GM19452 (cell line): ENCODE results near the gene PAPOLB.

ENCODE experiments used
- ATAC-seq: cut with Tn5 transposase; IDR thresholded peaks from one replicate; pipeline ENCODE4 v1.9.1; 2021; ENCODE audit not compliant: unreplicated experiment

Gene PAPOLB

DNA sequence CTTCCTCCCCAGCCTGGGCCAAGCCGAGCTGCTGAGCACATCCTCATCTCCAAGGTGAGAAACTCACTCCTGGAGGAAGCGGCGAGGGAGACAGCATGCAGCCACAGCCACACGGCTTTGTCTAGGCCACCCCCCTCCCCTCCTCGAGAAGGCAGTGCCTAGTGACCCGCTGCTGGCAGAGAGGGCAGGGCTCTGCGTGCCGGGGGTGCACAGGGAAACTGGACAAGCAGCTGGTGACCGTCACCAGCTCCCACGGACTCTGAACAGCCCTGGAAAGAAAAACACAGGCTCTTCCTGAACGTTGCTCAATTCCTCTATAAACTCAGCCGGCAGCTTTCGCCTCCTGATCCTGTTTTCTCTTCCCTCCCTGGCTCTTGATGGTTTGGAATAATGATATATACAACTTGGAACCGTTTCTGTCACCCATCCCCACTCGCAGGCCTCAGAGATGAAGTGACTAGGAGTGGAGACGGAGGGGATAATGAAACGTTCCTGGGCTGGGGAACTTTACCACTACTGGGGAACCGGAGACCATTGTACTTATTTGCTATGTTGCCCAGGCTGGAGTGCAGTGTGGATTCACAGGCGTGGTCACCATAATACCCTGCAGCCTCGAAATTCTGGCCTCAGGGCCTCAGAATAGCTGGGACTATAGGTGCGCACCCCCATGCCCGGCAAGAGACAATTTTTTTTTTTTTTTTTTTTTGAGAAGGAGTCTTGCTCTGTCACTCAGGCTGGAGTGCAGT, 19.3 kb downstream of the PAPOLB start:
- no peak for ATAC-seq

DNA sequence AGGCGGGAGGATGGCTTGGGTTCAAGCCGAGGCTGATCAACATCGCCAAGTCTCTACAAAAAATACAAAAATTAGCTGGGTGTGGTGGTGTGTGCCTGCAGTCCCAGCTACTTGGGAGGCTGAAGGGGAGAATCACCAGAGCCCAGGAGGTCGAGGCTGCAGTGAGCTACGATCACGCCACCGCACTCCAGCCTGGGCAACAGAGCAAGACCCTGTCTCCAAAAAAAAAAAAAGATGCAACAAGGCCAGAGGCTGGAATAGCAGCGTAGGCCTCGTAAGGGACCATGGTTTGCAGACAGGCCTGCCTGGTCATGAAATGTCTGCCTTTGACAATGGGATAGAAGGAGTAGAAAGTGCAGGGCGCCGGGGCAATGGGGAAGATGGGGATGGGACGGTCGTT, 20.0 kb downstream of the PAPOLB start:
- ATAC-seq = no peak

DNA sequence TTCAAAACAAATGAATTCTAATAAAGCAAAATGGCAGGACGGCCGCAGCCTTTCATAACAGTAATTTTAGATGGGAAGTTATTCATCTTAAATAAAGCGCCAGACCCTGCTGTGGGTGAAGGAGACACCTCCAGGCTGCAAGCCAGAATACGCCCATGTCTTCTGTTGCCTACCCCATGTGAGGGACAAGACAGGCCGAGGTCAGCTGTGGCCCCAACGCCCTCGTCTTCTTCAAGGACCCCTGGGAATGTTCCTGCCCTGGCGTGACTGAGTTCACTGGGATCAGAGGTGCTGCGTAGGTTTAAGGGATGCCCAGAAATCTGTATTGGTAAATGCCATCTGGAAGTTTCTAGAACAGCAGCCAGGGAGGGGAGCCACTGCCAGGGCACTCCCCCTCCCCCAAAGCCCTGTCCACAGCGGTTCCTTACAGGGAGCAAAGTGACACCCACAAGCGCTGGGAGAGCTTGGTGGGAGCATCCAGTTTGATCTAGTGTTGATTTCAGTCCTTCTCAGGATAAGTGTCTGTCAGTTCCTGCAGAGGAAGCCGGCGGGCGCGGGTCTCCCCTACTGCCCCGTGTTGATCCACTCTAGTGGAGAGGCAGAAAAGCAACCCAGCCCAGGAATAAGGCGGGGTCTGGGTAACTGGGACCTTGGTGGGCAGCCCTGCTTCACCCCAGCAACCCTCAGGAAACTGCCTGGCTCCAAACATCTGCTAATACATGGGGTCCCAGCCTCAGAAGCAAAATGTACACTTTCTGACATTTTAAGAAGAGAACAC, 20.6 kb downstream of the PAPOLB start:
- ATAC-seq = no peak

DNA sequence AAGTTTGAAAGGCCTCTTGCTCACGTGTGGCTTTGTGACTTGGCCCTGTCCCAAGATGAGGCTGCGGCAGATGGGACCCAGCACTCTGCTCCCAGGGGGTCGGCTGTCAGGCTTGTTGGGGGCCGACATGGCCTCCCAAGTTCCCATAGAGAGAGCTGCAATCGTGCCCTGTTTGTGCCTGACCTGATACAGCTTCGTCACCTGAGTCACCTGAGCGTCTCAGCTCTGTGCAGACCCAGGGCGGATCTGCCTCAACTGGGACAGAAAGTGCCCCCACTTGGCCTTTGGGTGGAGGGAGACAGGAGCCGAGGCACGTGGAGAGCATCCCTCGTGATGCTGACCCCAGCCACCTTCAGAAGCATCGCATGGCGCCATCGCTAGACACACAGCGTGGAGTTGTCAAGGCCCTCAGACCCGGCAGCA, 21.7 kb downstream of the PAPOLB start:
- no peak for ATAC-seq

DNA sequence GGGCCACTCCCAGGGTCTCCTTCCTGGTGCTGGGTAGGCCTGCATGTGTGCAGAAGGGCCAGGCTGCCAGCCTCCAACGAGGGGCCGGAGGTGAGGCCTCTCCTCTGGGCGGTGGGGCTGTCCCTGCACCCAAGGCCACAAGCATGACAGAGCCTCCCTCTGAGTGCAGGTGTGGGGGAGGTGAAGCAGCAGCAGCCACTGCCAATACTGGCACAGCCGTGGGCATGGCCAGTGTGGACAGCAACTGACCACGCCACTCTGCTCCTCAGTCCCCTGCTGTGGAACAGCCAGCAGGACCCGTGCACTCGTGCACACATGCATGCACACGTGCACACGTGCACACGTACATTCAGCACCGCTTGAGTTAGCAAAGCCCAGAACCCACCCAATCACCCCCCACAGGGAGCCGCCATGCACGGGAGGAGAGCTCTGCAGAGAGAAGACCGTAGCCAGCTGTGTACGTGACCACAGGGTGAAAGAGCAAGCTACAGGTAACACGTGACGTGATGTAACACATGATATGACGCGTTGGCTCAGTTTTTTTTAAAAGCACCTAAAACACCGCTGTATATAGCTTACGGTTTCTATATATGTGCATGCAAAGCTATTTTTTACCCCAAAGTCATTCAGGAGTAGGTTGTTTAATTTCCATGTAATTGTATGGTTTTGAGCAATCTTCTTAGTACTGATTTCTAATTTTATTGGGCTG, 23.1 kb downstream of the PAPOLB start:
- ATAC-seq = no peak

DNA sequence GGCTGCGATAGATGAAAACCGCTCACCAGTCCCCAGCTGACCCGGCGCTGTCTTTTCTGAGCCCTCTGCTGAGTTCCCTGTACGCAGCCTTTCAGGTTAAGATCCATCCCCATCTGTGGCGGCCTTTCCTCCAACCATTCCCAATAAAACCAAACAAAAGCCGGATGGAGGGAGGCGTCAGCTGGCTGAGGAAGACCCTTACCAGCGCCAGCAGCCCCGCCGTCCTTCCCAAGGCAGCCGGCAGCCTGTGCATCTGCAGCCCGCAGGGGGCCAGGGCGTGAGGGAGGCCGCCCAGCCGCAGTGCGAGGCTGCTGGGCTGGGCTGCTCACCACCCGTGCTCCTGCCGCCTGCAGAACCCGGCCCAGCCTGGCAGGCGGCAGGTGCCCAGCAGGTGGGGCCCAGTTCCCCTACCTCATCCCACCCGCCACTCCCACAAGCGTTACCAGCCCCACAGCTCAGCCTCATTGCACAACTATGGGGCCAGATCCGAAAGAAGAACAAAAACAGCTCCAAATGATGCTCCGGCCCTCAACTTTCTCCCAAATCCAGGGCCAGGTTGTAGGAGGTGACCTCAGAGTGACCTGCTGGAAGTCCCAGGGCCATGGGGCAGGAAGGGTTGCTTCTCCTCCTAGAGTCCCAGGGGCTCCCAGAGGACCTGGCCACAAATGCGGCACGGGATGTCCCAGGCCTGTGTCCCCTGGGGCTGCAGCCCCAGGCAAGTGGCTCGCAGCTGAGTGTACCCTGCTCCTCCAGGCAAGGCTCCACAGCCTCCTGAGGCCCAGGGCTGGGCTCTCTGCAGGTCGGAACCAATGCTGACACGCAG, 23.8 kb downstream of the PAPOLB start:
- no peak for ATAC-seq

DNA sequence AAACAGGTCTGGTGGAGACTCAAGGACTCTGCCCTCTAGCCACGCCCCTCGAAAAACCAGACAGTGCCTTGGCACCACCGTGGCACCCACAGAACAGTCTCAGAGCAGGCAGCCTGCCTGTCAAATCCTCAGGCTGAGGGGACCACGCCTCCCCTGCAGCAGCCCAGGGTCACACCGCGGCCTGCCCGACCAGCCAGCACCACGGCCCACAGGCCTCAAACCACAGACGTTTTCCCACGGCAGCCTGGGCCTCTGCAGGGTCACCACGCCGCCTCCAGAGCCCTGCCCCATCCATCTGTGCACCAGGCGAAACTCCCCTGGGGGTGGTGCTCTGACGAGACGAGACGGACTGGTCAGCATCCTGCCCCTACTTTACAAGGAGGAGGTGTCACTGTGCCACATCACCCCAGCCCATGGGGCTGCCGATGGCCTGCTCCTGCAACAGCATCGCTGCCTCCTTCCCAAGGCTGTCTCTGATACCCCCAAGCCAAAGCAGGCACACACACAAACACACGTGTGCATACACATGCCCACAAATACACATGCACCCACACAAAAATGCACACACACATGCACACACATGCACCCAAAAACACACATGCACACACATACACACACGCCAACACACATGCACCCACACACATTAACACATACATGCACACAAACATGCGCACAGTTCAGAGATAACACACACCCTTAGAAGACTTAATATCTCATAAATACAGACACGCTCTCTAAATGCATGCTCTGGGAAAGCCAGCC, 24.6 kb downstream of the PAPOLB start:
- ATAC-seq = no peak

DNA sequence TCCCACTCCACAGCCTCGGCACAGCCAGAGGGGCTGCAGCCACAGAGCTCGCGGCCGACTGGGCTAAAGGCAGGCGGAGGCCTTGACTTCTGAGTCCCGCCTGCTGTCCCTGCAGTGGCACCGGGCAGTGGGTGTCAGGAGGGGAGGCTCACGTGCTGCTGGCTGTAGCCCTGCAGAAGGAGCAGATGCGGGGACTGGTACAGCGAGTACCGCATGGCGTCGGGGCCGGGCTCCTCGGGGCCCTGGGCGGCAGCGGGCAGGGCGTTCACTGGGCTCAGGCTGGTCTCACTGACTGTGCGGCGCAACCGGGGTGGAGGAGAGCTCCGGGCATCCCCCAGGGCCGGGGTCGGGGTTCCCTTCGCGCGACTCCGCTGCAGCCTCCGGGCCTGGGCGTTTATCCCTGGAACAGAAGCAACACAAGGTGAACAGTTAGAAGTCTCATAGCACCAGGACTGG, 25.6 kb downstream of the PAPOLB start:
- ATAC-seq = no peak

DNA sequence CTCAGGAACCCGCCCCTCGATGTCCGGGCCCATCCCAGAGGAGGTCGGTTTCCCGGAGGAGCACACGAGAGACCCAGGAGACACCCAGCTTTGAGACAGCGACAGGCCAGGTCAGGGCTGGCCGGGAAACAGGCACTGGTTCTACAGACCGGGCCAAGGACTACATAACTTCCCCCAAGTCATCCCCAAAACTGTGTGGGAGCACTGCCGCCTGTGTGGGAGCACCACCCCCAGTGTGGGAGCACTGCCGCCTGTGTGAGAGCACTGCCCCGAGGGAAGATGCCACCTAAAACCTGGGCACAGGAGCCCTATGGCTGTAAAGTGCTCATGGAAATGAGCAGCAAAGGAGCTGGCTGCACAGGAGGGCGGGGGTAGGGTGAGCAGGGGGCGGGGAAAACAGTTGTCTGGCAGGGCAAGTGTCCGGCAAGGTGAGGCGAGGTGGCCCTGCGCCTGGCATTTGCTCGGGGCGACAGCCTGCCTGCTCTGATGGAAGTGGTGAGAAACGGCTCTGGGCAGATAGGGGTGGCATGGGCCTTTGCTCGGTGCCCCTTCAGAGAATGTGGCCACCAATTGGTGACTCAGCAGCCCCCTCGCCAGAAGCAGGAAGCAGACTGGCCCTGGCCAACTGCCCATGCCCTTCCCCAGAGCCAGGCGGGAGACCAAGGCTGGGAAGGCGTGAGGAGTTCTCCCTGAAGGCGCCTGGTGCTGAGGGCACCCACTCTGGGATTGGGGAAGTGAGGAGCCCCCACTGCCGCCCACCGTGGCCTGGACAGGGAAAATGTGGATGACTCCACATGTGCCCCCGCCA, 26.2 kb downstream of the PAPOLB start:
- ATAC-seq = no peak

DNA sequence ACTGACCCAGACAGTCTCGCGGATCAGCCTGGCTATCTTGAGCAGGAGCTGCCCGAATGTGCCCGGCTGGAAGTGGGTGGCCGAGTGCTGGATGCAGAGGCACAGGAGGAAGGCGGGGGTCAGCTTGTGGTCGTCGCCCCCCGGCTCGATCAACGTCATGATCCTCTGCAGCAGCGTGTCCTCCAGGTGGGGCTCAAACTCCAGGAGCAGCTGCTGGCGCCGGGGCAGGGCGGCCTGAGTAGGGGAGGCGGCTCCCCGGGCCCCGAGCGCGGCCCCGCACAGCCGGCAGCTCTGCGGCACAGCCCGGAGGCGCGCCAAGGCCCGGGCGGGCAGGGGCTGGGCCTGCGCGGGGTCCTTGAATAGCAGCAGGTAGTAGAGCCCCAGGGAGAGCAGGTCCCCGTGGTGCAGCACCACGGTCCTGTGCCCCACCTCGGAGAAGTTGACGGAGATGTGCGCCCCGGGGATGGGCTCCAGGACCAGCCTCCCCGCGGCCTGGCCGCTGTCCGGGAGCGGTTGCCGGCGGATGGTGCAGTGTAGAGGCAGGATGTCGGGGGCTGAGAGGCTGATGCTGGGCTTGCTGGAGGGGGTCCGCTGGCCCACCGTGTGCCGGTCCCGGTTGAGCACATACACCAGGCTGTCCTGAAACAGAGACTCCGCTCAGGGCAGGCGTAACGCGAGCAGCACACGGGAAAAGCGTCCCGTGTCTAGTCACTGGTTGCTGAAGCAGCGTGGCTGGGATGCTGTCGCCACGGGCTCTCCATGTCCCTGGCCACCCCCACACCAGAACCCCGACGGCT, 27.0 kb downstream of the PAPOLB start:
- ATAC-seq = no peak

DNA sequence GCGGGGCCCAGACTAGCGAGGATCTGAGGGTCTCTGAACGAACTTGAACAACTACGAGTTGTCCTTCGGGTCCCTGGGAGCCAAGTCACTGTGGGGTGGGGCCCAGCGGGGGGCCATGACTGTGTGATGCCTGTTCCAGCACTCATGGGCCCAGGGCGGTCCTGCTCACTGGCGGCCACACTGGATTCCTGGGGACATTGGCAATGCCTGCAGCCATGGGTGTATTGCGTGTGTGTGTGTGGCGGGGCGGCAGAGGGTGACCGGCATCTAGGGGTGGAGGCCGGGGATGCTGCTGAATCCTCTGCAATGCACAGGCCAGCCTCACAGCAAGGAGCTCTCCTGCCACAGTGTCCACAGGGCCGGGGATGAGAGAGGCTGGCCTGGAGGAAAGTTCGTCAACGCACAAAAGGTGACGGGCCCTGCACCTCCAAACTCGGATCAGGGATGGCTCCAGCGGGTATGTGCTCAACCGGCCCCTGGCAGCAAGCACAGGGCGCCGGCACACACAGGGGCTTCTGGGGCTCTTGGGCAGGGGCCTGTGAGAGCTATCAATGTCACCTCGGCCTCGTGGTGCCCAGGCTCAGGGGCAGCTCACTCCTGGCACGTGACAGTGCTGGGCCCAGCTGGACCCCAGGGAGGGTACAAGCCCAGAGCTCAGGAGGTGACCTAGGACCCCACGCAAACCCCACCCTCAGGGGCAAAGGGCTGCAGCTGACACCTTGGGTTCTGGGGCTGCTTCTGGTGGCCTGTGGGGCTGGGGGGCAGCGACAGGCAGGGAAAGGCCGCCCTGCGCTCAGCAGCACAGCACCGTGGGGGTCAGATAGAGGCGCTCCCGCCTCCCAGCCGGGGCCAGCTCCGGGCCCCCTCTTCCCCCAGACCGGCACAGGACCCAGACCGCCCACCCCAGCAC, 27.9 kb downstream of the PAPOLB start:
- no peak for ATAC-seq

DNA sequence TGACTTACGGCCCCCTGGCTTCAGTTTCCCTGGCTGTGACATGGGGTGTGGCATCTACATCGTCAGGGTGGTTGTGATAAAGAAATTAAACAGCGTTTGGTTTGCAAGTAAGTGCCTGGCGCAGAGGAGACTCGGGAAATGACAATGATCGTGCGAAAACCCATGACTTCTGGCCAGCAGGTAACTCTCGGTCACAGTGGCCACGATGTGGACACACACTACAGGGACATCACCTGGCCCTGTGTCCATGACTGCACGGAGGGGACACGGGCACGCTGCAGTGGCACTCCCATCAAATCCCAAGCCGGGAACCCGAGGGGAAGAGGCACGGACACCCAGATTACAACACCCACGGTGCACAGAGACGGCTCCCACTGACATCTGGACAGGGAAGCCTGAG, 28.7 kb downstream of the PAPOLB start:
- ATAC-seq = no peak

DNA sequence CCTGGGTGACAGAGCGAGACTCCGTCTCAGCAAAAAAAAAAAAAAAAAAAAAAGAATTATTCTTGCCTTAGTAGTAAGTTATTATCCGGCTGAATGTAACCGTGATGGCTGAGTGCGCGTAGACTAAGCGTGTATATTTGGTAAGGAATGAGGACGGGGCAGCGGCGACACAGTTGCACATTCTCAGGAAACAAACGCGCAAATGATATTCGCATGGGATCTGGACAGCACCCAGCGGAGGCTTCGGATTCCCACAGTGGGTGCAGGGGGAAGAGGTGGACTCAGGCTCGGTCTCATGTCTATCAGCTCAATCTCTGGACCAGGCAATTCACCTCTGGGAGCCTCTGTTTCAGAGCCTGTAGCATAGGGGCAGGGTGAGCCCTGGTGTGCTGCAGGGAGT, 29.1 kb downstream of the PAPOLB start:
- ATAC-seq = no peak

DNA sequence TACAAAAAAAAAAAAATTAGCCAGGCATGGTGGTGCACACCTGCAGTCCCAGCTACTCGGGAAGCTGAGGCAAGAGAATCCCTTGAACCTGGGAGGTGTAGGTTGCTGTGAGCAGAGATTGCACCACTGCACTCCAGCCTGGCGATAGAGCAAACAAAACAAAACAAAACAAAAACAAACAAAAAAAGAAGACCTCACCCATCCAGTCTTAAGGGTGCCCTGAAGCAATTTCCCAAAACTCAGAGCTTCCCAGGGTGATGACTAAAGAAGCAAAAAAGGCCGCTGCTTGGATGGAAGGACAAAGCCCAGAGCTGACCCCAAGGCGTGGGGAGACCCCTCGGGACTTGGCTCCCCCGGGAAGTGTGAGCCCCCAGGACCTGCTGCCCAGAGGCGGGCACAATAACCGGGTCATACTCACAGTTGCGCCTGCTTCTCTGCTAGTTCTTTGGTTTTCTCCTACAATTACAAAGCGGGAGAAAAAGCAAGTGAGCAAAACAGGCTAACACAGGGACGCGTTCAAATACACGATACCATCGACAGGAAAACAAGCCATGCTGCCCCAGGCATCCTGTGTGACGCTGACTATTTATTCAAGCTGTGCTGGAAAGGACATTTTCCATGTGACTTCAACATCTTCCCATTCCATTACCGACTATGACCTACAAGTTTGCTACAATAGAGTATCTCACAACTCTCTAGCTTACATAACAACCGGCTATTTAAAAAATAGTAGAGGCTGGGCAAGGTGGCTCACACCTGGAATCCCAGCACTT, 29.9 kb downstream of the PAPOLB start:
- no peak for ATAC-seq

DNA sequence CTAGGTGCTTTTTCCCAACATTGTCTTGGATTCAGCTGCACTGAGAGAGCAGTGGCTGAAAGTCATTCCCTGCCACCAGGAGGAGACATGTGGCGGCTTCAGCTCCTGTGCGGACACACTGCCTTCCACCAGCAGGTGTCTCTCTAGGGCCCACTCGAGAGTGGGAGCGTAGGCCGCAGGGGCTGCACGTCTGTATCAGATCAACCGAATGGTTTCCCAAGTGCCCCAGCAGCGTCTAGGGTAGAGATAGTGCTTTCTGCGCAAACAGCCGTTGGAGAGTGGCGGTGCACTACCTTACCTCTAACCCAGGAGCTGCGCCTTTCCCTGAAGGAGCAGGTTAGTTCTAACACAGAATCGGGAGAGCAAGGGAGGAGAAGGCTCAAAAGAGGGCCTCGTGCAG, 31.7 kb downstream of the PAPOLB start:
- no peak for ATAC-seq

DNA sequence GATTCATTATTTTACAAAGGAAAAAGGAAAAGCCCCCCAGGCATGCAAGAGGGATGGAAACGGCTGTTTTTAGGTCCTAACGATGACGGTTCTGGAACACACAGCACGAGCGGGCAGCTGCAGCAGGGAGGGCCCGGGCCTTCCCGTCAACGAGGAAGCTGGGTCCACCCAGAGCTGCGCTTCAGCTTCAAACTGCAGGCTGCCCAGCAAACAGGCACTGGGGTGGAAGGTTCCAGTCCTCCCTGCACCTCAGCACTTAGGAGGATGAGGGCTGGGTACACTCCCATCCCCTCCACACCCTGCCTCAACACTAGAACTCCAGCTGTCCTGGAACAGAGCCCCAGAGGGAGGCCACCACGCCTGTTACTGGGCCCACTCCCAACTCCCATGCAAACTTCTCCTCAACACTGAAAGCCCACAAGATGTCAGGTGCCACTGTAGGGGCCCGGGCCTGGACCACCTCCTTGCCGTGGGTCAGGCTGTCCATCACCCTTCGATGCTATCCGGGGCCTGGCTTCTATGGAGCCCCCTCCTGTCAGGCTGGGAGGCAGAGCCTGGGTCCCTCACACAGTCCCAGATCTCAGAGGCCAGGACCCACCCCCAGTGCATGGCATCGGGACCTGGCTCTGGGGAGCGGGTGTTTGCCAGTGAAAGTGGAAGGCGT, 33.0 kb downstream of the PAPOLB start:
- ATAC-seq = no peak
